Measurements from ENCODE around the gene ATP5F1C.

ATP5F1C gene

GRCh38 chr10:7794251-7795026 is 6.5 kb downstream of the ATP5F1C start:
- TF ChIP-seq, protein P1, sequence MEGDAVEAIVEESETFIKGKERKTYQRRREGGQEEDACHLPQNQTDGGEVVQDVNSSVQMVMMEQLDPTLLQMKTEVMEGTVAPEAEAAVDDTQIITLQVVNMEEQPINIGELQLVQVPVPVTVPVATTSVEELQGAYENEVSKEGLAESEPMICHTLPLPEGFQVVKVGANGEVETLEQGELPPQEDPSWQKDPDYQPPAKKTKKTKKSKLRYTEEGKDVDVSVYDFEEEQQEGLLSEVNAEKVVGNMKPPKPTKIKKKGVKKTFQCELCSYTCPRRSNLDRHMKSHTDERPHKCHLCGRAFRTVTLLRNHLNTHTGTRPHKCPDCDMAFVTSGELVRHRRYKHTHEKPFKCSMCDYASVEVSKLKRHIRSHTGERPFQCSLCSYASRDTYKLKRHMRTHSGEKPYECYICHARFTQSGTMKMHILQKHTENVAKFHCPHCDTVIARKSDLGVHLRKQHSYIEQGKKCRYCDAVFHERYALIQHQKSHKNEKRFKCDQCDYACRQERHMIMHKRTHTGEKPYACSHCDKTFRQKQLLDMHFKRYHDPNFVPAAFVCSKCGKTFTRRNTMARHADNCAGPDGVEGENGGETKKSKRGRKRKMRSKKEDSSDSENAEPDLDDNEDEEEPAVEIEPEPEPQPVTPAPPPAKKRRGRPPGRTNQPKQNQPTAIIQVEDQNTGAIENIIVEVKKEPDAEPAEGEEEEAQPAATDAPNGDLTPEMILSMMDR (IDR thresholded peaks at IDR 0.05; ENCODE audit: borderline replicate concordance, insufficient read depth, low read depth, low read length): no peak
- no peak overlapping the region for H3K4me3 ChIP-seq (ENCODE audit: low read depth, low read length)

DNA sequence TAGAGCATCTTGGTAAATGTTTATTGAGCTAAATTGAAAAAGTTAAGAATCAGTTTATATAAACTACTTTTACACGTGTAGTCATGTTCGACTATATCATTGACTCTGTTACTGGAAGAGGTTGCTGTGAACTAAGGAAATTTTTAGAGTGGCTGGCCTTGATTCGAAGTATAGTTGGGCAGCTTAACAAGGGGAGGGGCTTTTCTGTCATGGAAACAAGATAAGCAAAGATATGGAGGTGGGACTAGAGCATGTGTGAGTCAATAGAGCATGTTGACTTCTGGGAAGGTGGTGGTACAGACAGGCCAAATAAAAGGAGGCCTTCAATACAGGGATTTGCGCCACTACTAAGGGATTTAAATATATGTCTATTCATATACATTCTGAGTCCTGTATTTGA is 7.6 kb downstream of the ATP5F1C start:
- TF ChIP-seq, protein P1 (IDR thresholded peaks at IDR 0.05; ENCODE audit: borderline replicate concordance, insufficient read depth, low read depth, low read length): no peak
- H3K4me3 ChIP-seq (ENCODE audit: low read depth, low read length): no peak overlapping the region

- H3K4me3 ChIP-seq (ENCODE audit: low read depth, low read length): no peak overlapping the region
- TF ChIP-seq, protein P1 (IDR thresholded peaks at IDR 0.05; ENCODE audit: borderline replicate concordance, insufficient read depth, low read depth, low read length): no peak
Measured at GRCh38 chr10:7797582-7797981, 9.6 kb downstream of the ATP5F1C start.

- TF ChIP-seq, protein P1 (IDR thresholded peaks at IDR 0.05; ENCODE audit: borderline replicate concordance, insufficient read depth, low read depth, low read length): no peak
- H3K4me3 ChIP-seq (ENCODE audit: low read depth, low read length): no peak overlapping the region
Measured at GRCh38 chr10:7802606-7803005, 14.6 kb downstream of the ATP5F1C start.

GRCh38 chr10:7804216-7804615 is 16.2 kb downstream of the ATP5F1C start:
- TF ChIP-seq, protein P1 (IDR thresholded peaks at IDR 0.05; ENCODE audit: borderline replicate concordance, insufficient read depth, low read depth, low read length): no peak
- H3K4me3 ChIP-seq (ENCODE audit: low read depth, low read length): no peak overlapping the region

GRCh38 chr10:7804741-7805140 is 16.8 kb downstream of the ATP5F1C start:
- TF ChIP-seq, protein P1 (IDR thresholded peaks at IDR 0.05; ENCODE audit: borderline replicate concordance, insufficient read depth, low read depth, low read length): no peak
- no peak overlapping the region for H3K4me3 ChIP-seq (ENCODE audit: low read depth, low read length)

DNA sequence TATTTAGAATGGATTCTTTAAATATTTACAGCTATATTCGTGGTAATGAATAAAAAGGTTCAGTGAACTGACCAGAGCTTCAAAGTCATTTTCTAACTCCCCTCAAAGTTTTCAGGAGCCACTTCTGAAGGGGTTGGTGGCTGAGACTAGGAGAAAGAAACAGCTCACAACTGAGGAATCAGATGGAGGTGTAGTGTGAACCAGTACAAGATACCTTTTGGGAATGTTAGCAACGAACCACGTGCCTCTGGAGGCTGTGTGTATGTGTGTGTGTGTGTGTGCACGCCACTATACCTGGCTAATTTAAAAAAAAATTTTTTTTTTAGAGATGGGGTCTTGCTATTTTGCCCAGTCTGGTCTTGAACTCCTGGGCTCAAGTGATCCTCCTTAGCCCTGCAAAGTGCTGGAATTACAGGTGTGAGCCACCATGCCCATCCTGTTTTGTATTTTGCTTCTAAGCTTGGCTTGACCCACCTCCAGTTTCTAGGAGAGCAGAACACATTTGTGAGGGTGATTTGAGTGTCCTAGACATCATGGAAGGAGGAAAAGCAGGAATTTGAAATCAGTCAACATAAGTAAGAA is 20.8 kb downstream of the ATP5F1C start:
- H3K4me3 ChIP-seq (ENCODE audit: low read depth, low read length): no peak overlapping the region
- TF ChIP-seq, protein P1 (IDR thresholded peaks at IDR 0.05; ENCODE audit: borderline replicate concordance, insufficient read depth, low read depth, low read length): no peak

Measured in GM12875 (cell line).